Measurements from ENCODE around the gene LRRC70. TPM values are rescaled to one million over a fixed set of nuclear protein-coding genes. Genes with fewer than 3 reads are reported as not detected.
"Not testable (repeated sequence)": the region's sequence is repeated elsewhere in the genome, so short reads cannot be mapped to it uniquely, and the experiment has no call there.

LRRC70 gene
- polyA plus RNA-seq, 3 donors, result 0.23 to 2.4 TPM; not detected in 1

- no peaks in the 10 kb centered on the region for H3K79me2 ChIP-seq (ENCODE audit: insufficient read depth, low read length)
- H3K9ac ChIP-seq (ENCODE audit: insufficient read depth, low read length, poor library complexity, severe bottlenecking), result no peak overlapping the region
- H4K20me1 ChIP-seq (ENCODE audit: insufficient read depth, low read length), result no peaks in the 10 kb centered on the region
- no peak overlapping the region for H3K27ac ChIP-seq (ENCODE audit: low read depth in 1 of 2, low read length in 2 of 2)
- H2AFZ ChIP-seq (ENCODE audit: insufficient read depth, low read depth, low read length, poor library complexity, severe bottlenecking), result no peak overlapping the region
- Mint-ChIP-seq H3K9me3 (peaks cover 4 to 17% (median 8%) of the 10 kb centered on the region in 7 donors), H3K27me3 (ENCODE audit: low read depth in 3 of 3) (peaks cover 0 to 2% (median 0%) of the 10 kb centered on the region in 3 donors), H3K27ac (no peak overlapping the region), H3K4me3 (no peak overlapping the region), H3K4me1 (no peaks in the 10 kb centered on the region), H3K36me3 (peaks cover 46 to 49% of the 10 kb centered on the region in 2 donors)
- intact Hi-C loops (cut with micrococcal nuclease), result loop anchor here in 1 of 2 donors (10.0 kb wide), 1 partner anchor 49 kb away; no protein-coding TSS in a partner anchor
- H3K36me3 ChIP-seq (replicated peaks in 1 of 2; ENCODE audit: control insufficient read depth in 1 of 2, insufficient read depth in 2 of 2, low read length in 2 of 2), result peaks cover 8 to 34% of the 10 kb centered on the region in 2 donors
- H3K9me3 ChIP-seq (replicated peaks in 1 of 2; ENCODE audit: control insufficient read depth in 1 of 2, insufficient read depth in 1 of 2, low read length in 2 of 2), result peaks cover 8 to 9% of the 10 kb centered on the region in 2 donors
- H3K4me1 ChIP-seq (ENCODE audit: control insufficient read depth in 1 of 2, insufficient read depth in 2 of 2, low read length in 2 of 2), result no peaks in the 10 kb centered on the region
- H3K27me3 ChIP-seq (ENCODE audit: control insufficient read depth in 2 of 2, insufficient read depth in 2 of 2, low read length in 2 of 2), result no peaks in the 10 kb centered on the region
- H3K4me3 ChIP-seq (replicated peaks in 1 of 3; ENCODE audit: low read depth in 2 of 3, low read length in 3 of 3), result no peak overlapping the region
- no peak for DNase-seq
- no CpG with 5 or more reads among the region's 2 CpGs for WGBS (ENCODE audit: insufficient coverage)
- H3K4me2 ChIP-seq (replicated peaks; ENCODE audit: extremely low read depth, low read length, poor library complexity, severe bottlenecking), result no peak overlapping the region
- TF ChIP-seq CTCF (IDR thresholded peaks at IDR 0.05), result no peak
Measured at GRCh38 chr5:62564101-62564500, 14.5 kb upstream of the LRRC70 start.

- not testable (repeated sequence) for H3K4me3 Mint-ChIP-seq; H2AFZ ChIP-seq (ENCODE audit: insufficient read depth, low read depth, low read length, poor library complexity, severe bottlenecking); H3K9me3 ChIP-seq (replicated peaks in 1 of 2; ENCODE audit: control insufficient read depth in 1 of 2, insufficient read depth in 1 of 2, low read length in 2 of 2); H3K4me1 Mint-ChIP-seq; H3K9ac ChIP-seq (ENCODE audit: insufficient read depth, low read length, poor library complexity, severe bottlenecking); H3K27me3 ChIP-seq (ENCODE audit: control insufficient read depth in 2 of 2, insufficient read depth in 2 of 2, low read length in 2 of 2); H3K27ac ChIP-seq (ENCODE audit: low read depth in 1 of 2, low read length in 2 of 2); H3K27me3 Mint-ChIP-seq (ENCODE audit: low read depth in 3 of 3); H3K4me1 ChIP-seq (ENCODE audit: control insufficient read depth in 1 of 2, insufficient read depth in 2 of 2, low read length in 2 of 2); H3K79me2 ChIP-seq (ENCODE audit: insufficient read depth, low read length); H3K4me2 ChIP-seq (replicated peaks; ENCODE audit: extremely low read depth, low read length, poor library complexity, severe bottlenecking); H4K20me1 ChIP-seq (ENCODE audit: insufficient read depth, low read length); H3K4me3 ChIP-seq (replicated peaks in 1 of 3; ENCODE audit: low read depth in 2 of 3, low read length in 3 of 3); DNase-seq; H3K27ac Mint-ChIP-seq
- peaks cover 37 to 40% of the 10 kb centered on the region in 2 donors for H3K36me3 Mint-ChIP-seq
- WGBS (ENCODE audit: insufficient coverage), result no CpG with 5 or more reads among the region's 3 CpGs
- intact Hi-C loops (cut with micrococcal nuclease), result loop anchor here in 1 of 2 donors (10.0 kb wide), 1 partner anchor 51 kb away; no protein-coding TSS in a partner anchor
- H3K36me3 ChIP-seq (replicated peaks in 1 of 2; ENCODE audit: control insufficient read depth in 1 of 2, insufficient read depth in 2 of 2, low read length in 2 of 2), result peaks cover 3 to 33% of the 10 kb centered on the region in 2 donors
- peaks cover 4 to 17% (median 8%) of the 10 kb centered on the region in 7 donors for H3K9me3 Mint-ChIP-seq
Measured at GRCh38 chr5:62565740-62566139, 12.9 kb upstream of the LRRC70 start.

Data from CD14-positive monocyte (primary cell).